Trophoblast cell (in vitro differentiated cells and primary cell): ENCODE measurements around the gene TPM1. TPM values are rescaled to one million over a fixed set of nuclear protein-coding genes. Genes with fewer than 3 reads are reported as not detected.
"Not testable (repeated sequence)": the region's sequence is repeated elsewhere in the genome, so short reads cannot be mapped to it uniquely, and the experiment has no call there.

Experiments
- DNase-seq, 2 donors: peaks; one replicate each; pipeline ENCODE4 v3.0.0-alpha.2; 2016
- H2AFZ ChIP-seq: 2 replicates; pipeline ENCODE4 v1.6.1; 2013; ENCODE audit warnings: low read length, moderate library complexity, mild to moderate bottlenecking; ENCODE audit not compliant: insufficient read depth, poor library complexity
- H2AK5ac ChIP-seq: 2 replicates; pipeline ENCODE4 v1.6.1; 2013; ENCODE audit warnings: mild to moderate bottlenecking, low read length
- H2BK120ac ChIP-seq: 2 replicates; pipeline ENCODE4 v1.6.1; 2013; ENCODE audit warnings: low read length, mild to moderate bottlenecking, moderate library complexity; ENCODE audit not compliant: insufficient read depth, poor library complexity
- H2BK12ac ChIP-seq: 2 replicates; pipeline ENCODE4 v1.6.1; 2013; ENCODE audit warnings: mild to moderate bottlenecking, low read length, moderate library complexity
- H2BK5ac ChIP-seq: 2 replicates; pipeline ENCODE4 v1.6.1; 2013; ENCODE audit warnings: low read length, low read depth, moderate library complexity, mild to moderate bottlenecking; ENCODE audit not compliant: poor library complexity
- H3K14ac ChIP-seq: 2 replicates; pipeline ENCODE4 v1.6.1; 2013; ENCODE audit warnings: mild to moderate bottlenecking, low read length
- H3K18ac ChIP-seq: 2 replicates; pipeline ENCODE4 v1.6.1; 2013; ENCODE audit warnings: mild to moderate bottlenecking, low read length
- H3K23ac ChIP-seq: 2 replicates; pipeline ENCODE4 v1.6.1; 2013; ENCODE audit warnings: low read length
- H3K27ac ChIP-seq: 2 replicates; pipeline ENCODE4 v1.5.1; 2013; ENCODE audit warnings: low read depth, mild to moderate bottlenecking, inconsistent platforms, low read length, moderate library complexity
- H3K27me3 ChIP-seq: 2 replicates; pipeline ENCODE4 v1.6.1; 2013; ENCODE audit warnings: inconsistent platforms, mild to moderate bottlenecking, low read length, moderate library complexity; ENCODE audit not compliant: insufficient read depth
- H3K36me3 ChIP-seq, 2 experiments: 1 replicate in 1 of 2; 2 replicates in 1 of 2; pipeline ENCODE4 v1.6.1; 2013; ENCODE audit warnings: low read length in 2 of 2, mild to moderate bottlenecking in 2 of 2, moderate library complexity in 1 of 2; ENCODE audit not compliant: insufficient read depth in 2 of 2, control insufficient read depth in 1 of 2
- H3K4ac ChIP-seq: 2 replicates; pipeline ENCODE4 v1.6.1; 2013; ENCODE audit warnings: low read depth, mild to moderate bottlenecking, low read length, moderate library complexity
- H3K4me1 ChIP-seq, 2 experiments: 1 replicate in 1 of 2; 2 replicates in 1 of 2; pipeline ENCODE4 v1.6.1; 2013; ENCODE audit warnings: low read length in 2 of 2, mild to moderate bottlenecking in 2 of 2, moderate library complexity in 1 of 2; ENCODE audit not compliant: insufficient read depth in 2 of 2, control insufficient read depth in 1 of 2
- H3K4me2 ChIP-seq: 2 replicates; pipeline ENCODE4 v1.6.1; 2013; ENCODE audit warnings: inconsistent platforms, mild to moderate bottlenecking, low read length, moderate library complexity
- H3K4me3 ChIP-seq: 2 replicates; pipeline ENCODE4 v1.5.1; 2013; ENCODE audit warnings: mild to moderate bottlenecking, low read depth, low read length, inconsistent platforms
- H3K79me1 ChIP-seq: one replicate; pipeline ENCODE4 v1.6.1; 2013; ENCODE audit warnings: low read length
- H3K79me2 ChIP-seq: 2 replicates; pipeline ENCODE4 v1.6.1; 2013; ENCODE audit warnings: low read length, mild to moderate bottlenecking; ENCODE audit not compliant: control insufficient read depth, insufficient read depth, poor library complexity
- H3K9ac ChIP-seq: 2 replicates; pipeline ENCODE4 v1.6.1; 2013; ENCODE audit warnings: mild to moderate bottlenecking, low read length
- H3K9me3 ChIP-seq: 2 replicates; pipeline ENCODE4 v1.6.1; 2013; ENCODE audit warnings: low read depth, mild to moderate bottlenecking, control low read depth, inconsistent platforms, low read length; ENCODE audit not compliant: insufficient read depth
- H4K12ac ChIP-seq: 2 replicates; pipeline ENCODE4 v1.6.1; 2013; ENCODE audit warnings: low read depth, mild to moderate bottlenecking, low read length, moderate library complexity
- H4K8ac ChIP-seq: 2 replicates; pipeline ENCODE4 v1.6.1; 2013; ENCODE audit warnings: low read depth, mild to moderate bottlenecking, low read length, moderate library complexity
- H4K91ac ChIP-seq: one replicate; pipeline ENCODE4 v1.6.1; 2013; ENCODE audit warnings: low read depth, mild to moderate bottlenecking, low read length, moderate library complexity
- WGBS: extraction: QIAGEN DNeasy Blood & Tissue Kit; methylation state at CpG from one replicate; pipeline ENCODE4 v1.1.7; 2013; ENCODE audit warnings: missing lambda C conversion rate; ENCODE audit not compliant: insufficient read length, insufficient coverage; ENCODE audit errors: extremely low coverage; 5-methylcytosine and 5-hydroxymethylcytosine counted together
- polyA plus RNA-seq: library from polyadenylated mRNA; stranded (reverse); fragments of 200-250 nt; gene quantifications from 2 replicates; pipeline ENCODE4 v1.2.3, GENCODE V29; 2013

The TPM1 gene
- 3,520 and 3,660 TPM in 2 replicates for polyA plus RNA-seq

GRCh38 chr15:63041974-63042876 is at the start of gene TPM1:
TPM1 (plus strand) TSS chr15:63042747; CDS start chr15:63042830, 83 bp downstream.
- Histone ChIP-seq H2BK12ac (peak within 1 kb of the TSS; percentile 78), H2AFZ (peak within 1 kb of the TSS; percentile 91), H2AK5ac (peak within 1 kb of the TSS; percentile 83), H3K4me3 (peak within 1 kb of the TSS; percentile 94), H3K14ac (peak within 1 kb of the TSS; percentile 99), H4K8ac (peak within 1 kb of the TSS; percentile 98), H3K4me2 (peak within 1 kb of the TSS; percentile 84), H3K4ac (peak within 1 kb of the TSS; percentile 99), H4K12ac (peak within 1 kb of the TSS; percentile 85), H3K36me3 (peaks cover 19 to 25% of the 10 kb centered on the region in 2 experiments), H4K91ac (peak within 1 kb of the TSS; percentile 100), H3K79me2 (peaks cover 38% of the 10 kb centered on the region), H3K27me3 (no peaks in the 10 kb centered on the region), H3K23ac (peak within 1 kb of the TSS; percentile 59), H3K4me1 (peaks cover 7 to 15% of the 10 kb centered on the region in 2 experiments), H3K9ac (peak within 1 kb of the TSS; percentile 99), H2BK5ac (peak within 1 kb of the TSS; percentile 98), H3K18ac (peak within 1 kb of the TSS; percentile 100), H2BK120ac (peak within 1 kb of the TSS; percentile 95), H3K27ac (peak within 1 kb of the TSS; percentile 100), H3K79me1 (peaks cover 65% of the 10 kb centered on the region), H3K9me3 (no peaks in the 10 kb centered on the region)
- peak; percentile 81 to 82 for DNase-seq
- WGBS = no CpG with 5 or more reads among the region's 84 CpGs

DNA sequence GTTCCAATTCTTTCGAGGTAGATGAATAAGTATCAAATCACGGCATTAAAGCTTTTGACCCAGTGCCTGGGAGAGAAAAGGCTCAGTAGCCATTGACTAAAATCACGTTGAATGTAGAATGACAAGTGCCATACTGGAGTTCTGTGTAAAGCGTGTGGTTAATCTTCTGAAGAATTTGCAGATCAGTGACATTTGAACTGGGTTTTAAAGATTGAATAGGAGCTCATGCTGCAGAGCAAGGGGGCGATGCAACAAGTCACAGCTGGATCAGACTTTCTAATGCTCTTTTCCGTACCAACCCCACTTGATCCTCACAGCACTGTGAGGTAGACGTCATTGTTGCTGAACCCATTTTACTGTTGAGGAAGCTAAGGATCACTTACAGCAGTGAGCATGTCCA is 49.5 kb upstream of the TPM1 start:
- peaks cover 14% of the 10 kb centered on the region for H3K79me2 ChIP-seq
- H4K8ac ChIP-seq = no peak overlapping the region
- no peak overlapping the region for H3K4me2 ChIP-seq
- H3K9me3 ChIP-seq = no peaks in the 10 kb centered on the region
- peak overlapping the region; percentile 63 for H4K91ac ChIP-seq
- no peak overlapping the region for H2BK5ac ChIP-seq
- H4K12ac ChIP-seq = no peak overlapping the region
- H2BK120ac ChIP-seq = no peak overlapping the region
- no CpG with 5 or more reads among the region's 7 CpGs for WGBS
- peak overlapping the region; percentile 14 for H3K14ac ChIP-seq
- H3K18ac ChIP-seq = no peak overlapping the region
- H3K4ac ChIP-seq = no peak overlapping the region
- peak overlapping the region; percentile 7 for H3K27ac ChIP-seq
- peak overlapping the region; percentile 72 for H2BK12ac ChIP-seq
- no peaks in the 10 kb centered on the region for H3K27me3 ChIP-seq
- H2AFZ ChIP-seq = no peak overlapping the region
- H3K4me3 ChIP-seq = no peak overlapping the region
- peak overlapping the region; percentile 49 for H2AK5ac ChIP-seq
- peaks cover 48% of the 10 kb centered on the region for H3K79me1 ChIP-seq
- no peak overlapping the region for H3K23ac ChIP-seq
- H3K9ac ChIP-seq = no peak overlapping the region
- DNase-seq = no peak
- H3K36me3 ChIP-seq = no peaks in the 10 kb centered on the region
- H3K4me1 ChIP-seq = peaks cover 12 to 22% of the 10 kb centered on the region in 2 experiments

- H3K4me3 ChIP-seq, H3K9ac ChIP-seq, H4K12ac ChIP-seq, H4K8ac ChIP-seq, H2AFZ ChIP-seq, H3K27ac ChIP-seq, H3K4me2 ChIP-seq, H3K27me3 ChIP-seq, H3K36me3 ChIP-seq, DNase-seq, H3K18ac ChIP-seq, H3K9me3 ChIP-seq, H3K23ac ChIP-seq: not testable (repeated sequence)
- Histone ChIP-seq H3K14ac (peak overlapping the region; percentile 86), H4K91ac (peak overlapping the region; percentile 80), H3K79me2 (peaks cover 15% of the 10 kb centered on the region), H2BK12ac (peak overlapping the region; percentile 95), H3K4ac (peak overlapping the region; percentile 9), H2BK120ac (peak overlapping the region; percentile 57), H2BK5ac (peak overlapping the region; percentile 36), H3K79me1 (peaks cover 47% of the 10 kb centered on the region), H3K4me1 (peaks cover 11 to 22% of the 10 kb centered on the region in 2 experiments), H2AK5ac (peak overlapping the region; percentile 86)
- WGBS = no CpG with 5 or more reads among the region's 4 CpGs
Observed at GRCh38 chr15:62993632-62994031, 48.9 kb upstream of the TPM1 start.

DNA sequence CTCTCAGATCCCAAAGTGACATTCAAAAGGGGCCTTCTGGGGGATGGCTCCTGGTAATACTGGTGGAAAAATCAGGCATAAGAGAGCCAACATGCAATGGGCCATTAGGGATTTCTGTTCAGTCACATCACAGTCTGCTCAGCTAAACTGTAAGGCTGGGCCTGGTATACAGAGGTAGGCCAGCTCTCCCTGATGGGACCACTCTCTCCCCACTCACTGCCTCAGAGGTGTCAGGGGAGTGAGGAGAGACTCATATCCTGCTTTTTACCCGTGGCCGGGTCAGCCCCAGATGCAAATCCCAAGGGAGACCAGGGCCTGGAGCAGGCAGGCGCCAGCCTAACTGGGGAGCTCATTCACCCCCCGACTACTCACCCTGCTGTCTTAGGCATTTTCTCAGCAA is 48.1 kb upstream of the TPM1 start:
- peak overlapping the region; percentile 78 for H3K18ac ChIP-seq
- no peak overlapping the region for H3K23ac ChIP-seq
- H2AFZ ChIP-seq = no peak overlapping the region
- H3K4me3 ChIP-seq = no peak overlapping the region
- WGBS = no CpG with 5 or more reads among the region's 4 CpGs
- peaks cover 49% of the 10 kb centered on the region for H3K79me1 ChIP-seq
- peak overlapping the region; percentile 24 for H3K27ac ChIP-seq
- peaks cover 11 to 28% of the 10 kb centered on the region in 2 experiments for H3K4me1 ChIP-seq
- peak overlapping the region; percentile 75 for H4K8ac ChIP-seq
- peak overlapping the region; percentile 78 for H3K4ac ChIP-seq
- DNase-seq = no peak
- peaks cover 15% of the 10 kb centered on the region for H3K79me2 ChIP-seq
- H3K9me3 ChIP-seq = no peaks in the 10 kb centered on the region
- H2BK12ac ChIP-seq = peak overlapping the region; percentile 95
- peak overlapping the region; percentile 57 for H2BK120ac ChIP-seq
- no peaks in the 10 kb centered on the region for H3K36me3 ChIP-seq
- no peak overlapping the region for H3K9ac ChIP-seq
- H2BK5ac ChIP-seq = peak overlapping the region; percentile 76
- H3K4me2 ChIP-seq = no peak overlapping the region
- peak overlapping the region; percentile 80 for H4K91ac ChIP-seq
- no peaks in the 10 kb centered on the region for H3K27me3 ChIP-seq
- H2AK5ac ChIP-seq = peak overlapping the region; percentile 86
- H4K12ac ChIP-seq = no peak overlapping the region
- peak overlapping the region; percentile 86 for H3K14ac ChIP-seq
